Cardiac septum (tissue), 1 donor: Measurements from ENCODE around the gene OXER1. TPM values are rescaled to one million over a fixed set of nuclear protein-coding genes. Genes with fewer than 3 reads are reported as not detected.

Experiments
- DNase-seq: peaks from one replicate; pipeline ENCODE4 v3.0.0-alpha.2; 2020; ENCODE audit warnings: low spot score
- intact Hi-C: fragments of 100-400 bp; cut with DNase I; formaldehyde crosslinking; loops from one replicate; pipeline ENCODE4 v1.14.0; 2022
- total RNA-seq: library from RNA; stranded (reverse); fragmentation: NEBNext Ultra II Directional; extraction: Animal tissue kit (Norgen Biotek cat#: 25700); gene quantifications from one replicate; pipeline ENCODE4 v1.2.1, GENCODE V29; 2021
- donor health status: DM: no; HTN: no; CAD: no.

Gene OXER1
- total RNA-seq, 1 donor from 2014 or later = 0.94 TPM

DNA sequence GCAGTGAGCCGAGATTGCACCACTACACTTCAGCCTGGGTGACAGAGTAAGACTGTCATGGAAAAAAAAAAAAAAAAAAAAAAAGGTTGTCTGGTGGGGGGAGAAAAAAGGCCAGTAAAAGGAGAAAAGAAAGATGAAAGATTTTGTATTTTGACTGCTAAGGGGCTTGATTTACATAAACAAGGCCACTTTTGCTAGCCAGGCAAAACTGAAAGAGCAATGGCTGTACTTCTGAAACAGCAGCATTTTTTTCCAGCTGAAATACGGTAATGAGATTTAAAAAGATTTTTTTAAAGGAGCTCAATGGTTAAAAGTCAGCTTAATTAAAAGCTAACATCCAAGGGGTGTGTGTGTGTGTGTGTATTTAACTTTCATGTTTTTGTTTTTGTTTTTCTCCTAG, 11.3 kb upstream of the OXER1 start:
- no peak for DNase-seq
- intact Hi-C loops = no loop called here

DNA sequence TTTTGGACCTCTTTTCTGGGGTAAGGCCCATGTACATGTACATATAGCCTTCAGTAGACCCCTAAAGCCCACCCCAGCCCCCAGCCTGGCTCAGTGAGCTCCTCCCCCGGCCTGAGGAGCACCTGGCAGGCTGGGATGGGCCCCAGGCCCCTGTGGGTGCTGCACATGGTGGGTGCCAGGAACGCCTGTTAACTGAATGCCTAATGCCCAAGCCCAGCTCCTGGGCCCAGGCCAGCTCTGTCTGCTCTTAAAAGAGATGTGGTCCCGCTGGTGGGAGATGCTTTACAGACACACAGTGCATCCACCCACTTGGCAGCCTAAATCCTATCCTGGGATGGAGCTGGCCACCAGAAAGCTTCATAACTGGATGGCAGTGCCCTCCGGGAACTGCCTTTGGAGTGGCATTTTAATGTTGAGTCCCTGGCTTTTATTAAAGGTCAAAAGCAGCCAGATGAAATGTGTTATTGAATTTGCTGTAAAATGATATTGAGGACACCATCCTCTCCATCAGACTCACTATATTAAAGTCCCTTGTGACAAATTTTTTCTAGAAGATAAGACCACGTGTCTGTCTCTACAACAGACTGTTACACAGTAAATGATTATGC, 7.7 kb upstream of the OXER1 start:
- intact Hi-C loops = no loop called here

GRCh38 chr2:42770288-42771131, 6.6 kb upstream of the OXER1 start:
- intact Hi-C loops = no loop called here
- DNase-seq = peak; percentile 63

More for the DNA sequence above, 7.7 kb upstream of the OXER1 start:
- peak; percentile 61 for DNase-seq

DNA sequence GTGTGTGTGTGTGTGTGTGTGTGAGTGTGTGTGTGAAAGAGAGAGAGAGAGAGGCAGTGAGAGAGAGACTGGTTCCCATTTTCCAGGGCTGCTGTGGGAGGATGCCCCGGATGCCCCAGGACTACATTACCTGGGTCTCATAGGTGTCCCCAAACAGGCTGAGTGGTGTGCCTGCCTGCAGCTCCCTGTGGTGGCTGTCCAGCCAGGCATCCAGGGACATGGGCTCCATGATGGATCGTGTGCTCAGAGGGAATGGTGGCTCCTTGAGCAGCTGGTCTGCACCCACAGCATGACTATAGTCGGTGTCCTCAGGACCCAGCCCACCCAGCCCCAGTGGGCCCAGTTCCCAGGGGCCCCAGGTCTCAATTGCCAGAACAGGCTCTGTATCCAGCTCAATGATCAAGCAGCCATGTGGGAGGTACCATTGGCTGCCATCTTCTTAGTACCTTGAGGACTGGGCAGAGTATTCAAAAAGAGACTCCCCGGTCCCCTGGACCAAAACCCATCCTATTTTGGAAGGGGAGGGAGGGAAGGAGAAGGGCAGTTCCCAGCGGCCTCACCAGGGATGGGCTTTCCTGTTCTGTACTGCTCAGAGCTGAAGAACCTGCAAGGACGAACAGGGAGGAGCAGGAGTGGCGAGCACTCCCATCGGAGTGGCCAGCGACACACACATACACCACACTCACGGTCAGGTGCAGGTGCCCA, 5.8 kb upstream of the OXER1 start:
- intact Hi-C loops = no loop called here
- peak; percentile 24 for DNase-seq

GRCh38 chr2:42768706-42769256, 4.8 kb upstream of the OXER1 start:
- DNase-seq = no peak
- intact Hi-C loops = no loop called here

DNA sequence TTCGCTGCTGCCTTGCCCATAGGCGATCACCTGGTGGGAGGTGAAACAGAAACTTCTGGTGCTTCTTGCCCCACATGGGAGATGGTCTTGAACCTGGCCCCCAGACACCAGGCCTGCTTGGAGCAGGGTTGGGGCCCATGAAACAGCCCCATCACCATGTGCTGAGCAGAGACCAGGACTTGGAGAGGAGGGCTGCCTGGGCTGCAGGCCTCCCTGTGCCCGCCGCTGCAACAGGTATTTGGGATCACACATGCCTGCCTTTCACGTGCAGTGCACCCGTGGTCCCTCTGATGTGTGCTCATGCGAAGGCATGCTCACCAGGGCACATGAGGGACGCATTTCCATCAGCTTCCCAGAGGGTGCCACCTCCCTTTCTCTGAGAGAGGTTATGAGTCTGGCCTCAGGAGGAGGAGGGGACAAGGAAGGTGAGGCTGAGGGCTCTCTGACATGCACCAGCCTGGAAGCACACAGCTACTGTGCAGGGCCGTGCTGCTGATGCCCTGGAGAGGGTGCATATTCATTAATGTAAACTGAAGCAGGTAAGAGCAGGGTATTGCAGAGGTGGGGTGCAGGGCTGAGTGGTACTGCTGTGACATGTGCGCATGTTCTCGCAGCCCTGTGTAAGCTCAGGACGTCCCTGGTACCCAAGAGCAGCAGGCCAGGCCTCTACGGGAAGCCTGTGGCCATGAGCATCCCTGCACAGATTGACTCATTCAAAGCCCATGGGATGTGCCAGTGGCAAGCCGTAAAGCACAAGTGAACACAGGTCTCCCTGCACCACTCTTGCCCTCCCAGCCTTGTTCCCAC, 4.2 kb upstream of the OXER1 start:
- DNase-seq = no peak
- intact Hi-C loops = no loop called here

GRCh38 chr2:42767080-42767898, 3.4 kb upstream of the OXER1 start:
- intact Hi-C loops = no loop called here
- no peak for DNase-seq

- intact Hi-C loops = no loop called here
- no peak for DNase-seq
These were observed 1.8 kb upstream of the OXER1 start for GRCh38 chr2:42765686-42766085.

DNA sequence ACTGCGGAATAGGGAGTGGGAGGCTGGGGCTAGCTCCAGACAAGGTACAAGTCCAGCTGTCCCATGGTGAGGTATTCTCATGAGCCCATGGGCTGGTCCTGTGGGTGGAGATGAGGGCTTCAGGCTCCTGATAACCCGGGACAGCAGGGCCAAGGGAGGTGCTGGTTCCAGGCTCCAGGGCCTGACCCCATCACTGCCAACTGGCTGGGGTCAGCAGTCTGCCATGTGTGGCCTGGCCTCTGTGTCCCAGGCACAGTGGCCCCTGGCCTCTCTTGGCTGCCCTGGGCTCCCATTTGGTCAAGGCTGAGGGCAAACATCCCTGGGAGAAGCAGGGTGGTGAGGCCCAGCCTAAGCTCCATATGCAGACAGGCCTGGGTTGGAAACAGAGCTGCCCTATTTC, 966 bp upstream of the OXER1 start:
- no peak for DNase-seq
- intact Hi-C loops = no loop called here

GRCh38 chr2:42762823-42763804, 821 bp downstream of the OXER1 start:
- DNase-seq = no peak
- intact Hi-C loops = no loop called here

- DNase-seq = no peak
- intact Hi-C loops = no loop called here
These were observed 1.8 kb downstream of the OXER1 start for GRCh38 chr2:42762155-42762554.

GRCh38 chr2:42761554-42761953, 2.4 kb downstream of the OXER1 start:
- DNase-seq = no peak
- intact Hi-C loops = no loop called here

GRCh38 chr2:42758751-42759150, 5.2 kb downstream of the OXER1 start:
- intact Hi-C loops = no loop called here
- DNase-seq = no peak

- intact Hi-C loops = no loop called here
- DNase-seq = no peak
These were observed 5.8 kb downstream of the OXER1 start for GRCh38 chr2:42757981-42758740.

DNA sequence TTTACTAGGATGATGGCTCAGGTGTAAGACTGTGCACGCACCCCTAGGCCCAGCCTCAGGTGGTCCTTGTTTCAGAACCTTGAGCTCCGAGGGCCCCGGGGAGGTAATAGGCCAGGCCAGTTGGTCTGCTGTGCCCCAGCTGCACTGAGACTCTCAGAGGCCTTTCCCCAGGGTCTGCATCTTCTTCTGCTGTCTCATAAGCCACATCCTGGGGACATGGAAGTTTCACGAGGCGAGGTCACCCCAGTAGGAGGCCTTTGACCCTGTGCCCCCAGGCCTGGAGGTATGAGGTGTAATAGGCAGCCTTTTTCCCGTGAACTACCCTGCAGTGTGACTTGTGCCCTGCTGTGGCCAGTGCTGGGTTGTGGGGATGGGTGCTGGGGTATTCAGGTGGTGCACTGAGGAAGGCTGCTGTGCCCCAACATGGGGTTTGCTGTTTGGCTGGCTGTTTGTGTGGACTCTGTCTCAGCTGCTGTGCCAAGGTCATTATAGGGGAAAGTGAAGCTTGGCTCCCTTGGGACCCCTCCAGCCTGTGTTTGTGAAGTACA, 6.9 kb downstream of the OXER1 start:
- intact Hi-C loops = no loop called here
- no peak for DNase-seq

DNA sequence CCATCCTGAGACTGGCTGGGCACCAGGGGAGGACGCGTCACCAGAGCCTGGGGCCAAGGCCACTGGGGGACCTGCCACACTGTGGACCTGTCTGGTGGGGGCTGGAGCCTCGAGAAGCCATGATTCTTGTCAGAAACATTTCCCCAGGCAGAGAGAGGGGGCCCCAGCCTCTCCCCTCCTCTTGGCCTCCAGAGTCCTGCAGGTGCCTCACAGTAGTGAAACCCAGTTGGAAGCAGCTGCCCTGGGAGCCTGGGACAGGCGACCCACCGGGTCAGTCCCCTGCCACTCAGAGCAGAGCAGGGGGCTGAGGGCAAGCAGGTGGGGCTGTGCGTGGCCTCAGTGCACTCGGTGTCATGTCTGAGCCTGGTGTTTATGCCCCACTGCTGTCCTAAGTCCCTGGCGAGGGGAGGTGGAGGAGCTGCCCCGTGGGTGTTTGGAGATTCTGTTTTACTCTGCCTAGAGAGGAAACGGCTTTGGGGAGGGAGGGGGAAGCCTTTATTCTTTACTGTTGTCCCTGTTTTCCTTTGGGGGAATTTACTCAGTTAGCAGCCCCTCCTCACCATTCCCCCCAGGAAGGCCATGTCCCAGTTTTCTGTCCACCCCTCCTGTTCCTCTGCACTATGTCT, 7.7 kb downstream of the OXER1 start:
- DNase-seq = no peak
- intact Hi-C loops = no loop called here
